Natural killer cell (primary cell): ENCODE measurements around the gene CALU. TPM values are rescaled to one million over a fixed set of nuclear protein-coding genes. Genes with fewer than 3 reads are reported as not detected.

Source experiments
- ATAC-seq, 3 donors: fragments of 150-1000 bp in 2 of 3; fragments of 200-7000 bp in 1 of 3; cut with Tn5 transposase; 1 replicate in 1 of 3; 2 replicates in 2 of 3; pipeline ENCODE4 v1.10.0; 2021; ENCODE audit warnings: mild to moderate bottlenecking in 2 of 3, moderate library complexity in 2 of 3
- DNase-seq, 2 donors: peaks; one replicate each; pipeline versions ENCODE4 v3.0.0 to v3.0.0-alpha.2; 2013 to 2021; ENCODE audit warnings: mixed read lengths in 1 of 2
- H3K27ac ChIP-seq: one replicate; pipeline ENCODE4 v1.5.1; 2013; ENCODE audit warnings: mild to moderate bottlenecking, low read length
- H3K27me3 ChIP-seq: one replicate; pipeline ENCODE4 v1.6.1; 2013; ENCODE audit warnings: low read length; ENCODE audit not compliant: control insufficient read depth, insufficient read depth
- H3K36me3 ChIP-seq: one replicate; pipeline ENCODE4 v1.6.1; 2013; ENCODE audit warnings: low read length; ENCODE audit not compliant: control insufficient read depth, insufficient read depth
- H3K4me1 ChIP-seq: one replicate; pipeline ENCODE4 v1.6.1; 2013; ENCODE audit warnings: low read length; ENCODE audit not compliant: control insufficient read depth, insufficient read depth
- H3K4me3 ChIP-seq: one replicate; pipeline ENCODE4 v1.5.1; 2013; ENCODE audit warnings: low read length
- H3K9me3 ChIP-seq: one replicate; pipeline ENCODE4 v1.6.1; 2013; ENCODE audit warnings: low read length; ENCODE audit not compliant: control insufficient read depth, insufficient read depth
- H3K27ac Mint-ChIP-seq, 2 donors: one replicate each; pipeline ENCODE4 v1.8.0; 2022; ENCODE audit warnings: mild to moderate bottlenecking in 2 of 2, mixed read lengths in 2 of 2, moderate library complexity in 1 of 2
- H3K27me3 Mint-ChIP-seq, 2 donors: one replicate each; pipeline ENCODE4 v1.8.0; 2022; ENCODE audit warnings: low read depth in 2 of 2, mixed read lengths in 2 of 2
- H3K36me3 Mint-ChIP-seq: one replicate; pipeline ENCODE4 v1.8.0; 2022; ENCODE audit warnings: mixed read lengths
- H3K4me1 Mint-ChIP-seq, 2 donors: one replicate each; pipeline ENCODE4 v1.8.0; 2022; ENCODE audit warnings: mixed read lengths in 2 of 2
- H3K4me3 Mint-ChIP-seq: one replicate; pipeline ENCODE4 v1.8.0; 2022; ENCODE audit warnings: mild to moderate bottlenecking, moderate library complexity, mixed read lengths
- H3K9me3 Mint-ChIP-seq, 2 donors: one replicate each; pipeline ENCODE4 v1.8.0; 2022; ENCODE audit warnings: mixed read lengths in 2 of 2
- WGBS: methylation state at CpG from one replicate; pipeline ENCODE4 v1.1.7; 2013; ENCODE audit warnings: missing lambda C conversion rate; ENCODE audit not compliant: insufficient coverage; 5-methylcytosine and 5-hydroxymethylcytosine counted together
- intact Hi-C: fragments of 100-400 bp; cut with micrococcal nuclease; formaldehyde crosslinking; loops from one replicate; pipeline ENCODE4 v1.14.2; 2022
- total RNA-seq, 4 donors: library from RNA; stranded (reverse); fragments of 120-200 nt in 1 of 4; gene quantifications; one replicate each; pipeline versions ENCODE4 v1.2.3 to v1.2.4, GENCODE V29; 2013 to 2022
- TF ChIP-seq, protein P1 (sequence below): fragments of 200-600 bp; IDR thresholded peaks from one replicate; pipeline ENCODE4 v1.8.0; 2022; ENCODE audit warnings: antibody characterized with exemption

Gene CALU
- total RNA-seq, 3 donors from 2014 or later (not counting 1 experiment from before 2014, with no cell fraction given): 25.9 to 31.7 (median 27.6) TPM

DNA sequence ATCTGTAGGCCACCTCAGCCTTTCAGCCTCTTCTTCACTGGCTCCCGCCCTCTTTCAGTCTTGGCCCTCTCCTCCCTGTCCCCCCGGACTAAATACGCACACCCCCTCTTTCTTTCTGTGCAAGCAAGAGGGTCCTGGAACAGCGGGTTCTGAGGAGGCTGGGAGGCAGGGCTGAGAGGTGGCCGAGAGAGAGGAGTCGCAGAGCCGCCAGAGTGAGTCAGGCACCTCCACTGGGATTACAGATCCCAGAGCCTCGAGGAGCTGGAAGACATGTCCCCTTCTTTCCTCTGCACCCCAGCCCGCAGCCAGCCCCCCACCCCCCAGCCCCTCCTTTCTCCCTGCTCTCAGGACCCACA is 52.8 kb downstream of the CALU start:
- Histone ChIP-seq H3K4me1 (peaks cover 18% of the 10 kb centered on the region), H3K36me3 (peaks cover 2% of the 10 kb centered on the region), H3K27ac (no peak overlapping the region), H3K4me3 (peak overlapping the region; percentile 88), H3K9me3 (no peaks in the 10 kb centered on the region), H3K27me3 (no peaks in the 10 kb centered on the region)
- Mint-ChIP-seq H3K4me3 (peak overlapping the region; percentile 92), H3K27me3 (no peaks in the 10 kb centered on the region), H3K4me1 (peaks cover 3 to 14% of the 10 kb centered on the region in 2 donors), H3K27ac (peak overlapping the region in 1 of 2 donors; percentile 83), H3K36me3 (no peaks in the 10 kb centered on the region), H3K9me3 (no peaks in the 10 kb centered on the region)
- 66% methylated on average over 7 of the region's 9 CpGs for WGBS
- TF ChIP-seq, protein P1, sequence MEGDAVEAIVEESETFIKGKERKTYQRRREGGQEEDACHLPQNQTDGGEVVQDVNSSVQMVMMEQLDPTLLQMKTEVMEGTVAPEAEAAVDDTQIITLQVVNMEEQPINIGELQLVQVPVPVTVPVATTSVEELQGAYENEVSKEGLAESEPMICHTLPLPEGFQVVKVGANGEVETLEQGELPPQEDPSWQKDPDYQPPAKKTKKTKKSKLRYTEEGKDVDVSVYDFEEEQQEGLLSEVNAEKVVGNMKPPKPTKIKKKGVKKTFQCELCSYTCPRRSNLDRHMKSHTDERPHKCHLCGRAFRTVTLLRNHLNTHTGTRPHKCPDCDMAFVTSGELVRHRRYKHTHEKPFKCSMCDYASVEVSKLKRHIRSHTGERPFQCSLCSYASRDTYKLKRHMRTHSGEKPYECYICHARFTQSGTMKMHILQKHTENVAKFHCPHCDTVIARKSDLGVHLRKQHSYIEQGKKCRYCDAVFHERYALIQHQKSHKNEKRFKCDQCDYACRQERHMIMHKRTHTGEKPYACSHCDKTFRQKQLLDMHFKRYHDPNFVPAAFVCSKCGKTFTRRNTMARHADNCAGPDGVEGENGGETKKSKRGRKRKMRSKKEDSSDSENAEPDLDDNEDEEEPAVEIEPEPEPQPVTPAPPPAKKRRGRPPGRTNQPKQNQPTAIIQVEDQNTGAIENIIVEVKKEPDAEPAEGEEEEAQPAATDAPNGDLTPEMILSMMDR: no peak
- no peak for DNase-seq
- intact Hi-C loops: loop anchor here (2.0 kb wide), 1 partner anchor 53 kb away; the partner anchor contains the start of gene CALU
- no peak for ATAC-seq

DNA sequence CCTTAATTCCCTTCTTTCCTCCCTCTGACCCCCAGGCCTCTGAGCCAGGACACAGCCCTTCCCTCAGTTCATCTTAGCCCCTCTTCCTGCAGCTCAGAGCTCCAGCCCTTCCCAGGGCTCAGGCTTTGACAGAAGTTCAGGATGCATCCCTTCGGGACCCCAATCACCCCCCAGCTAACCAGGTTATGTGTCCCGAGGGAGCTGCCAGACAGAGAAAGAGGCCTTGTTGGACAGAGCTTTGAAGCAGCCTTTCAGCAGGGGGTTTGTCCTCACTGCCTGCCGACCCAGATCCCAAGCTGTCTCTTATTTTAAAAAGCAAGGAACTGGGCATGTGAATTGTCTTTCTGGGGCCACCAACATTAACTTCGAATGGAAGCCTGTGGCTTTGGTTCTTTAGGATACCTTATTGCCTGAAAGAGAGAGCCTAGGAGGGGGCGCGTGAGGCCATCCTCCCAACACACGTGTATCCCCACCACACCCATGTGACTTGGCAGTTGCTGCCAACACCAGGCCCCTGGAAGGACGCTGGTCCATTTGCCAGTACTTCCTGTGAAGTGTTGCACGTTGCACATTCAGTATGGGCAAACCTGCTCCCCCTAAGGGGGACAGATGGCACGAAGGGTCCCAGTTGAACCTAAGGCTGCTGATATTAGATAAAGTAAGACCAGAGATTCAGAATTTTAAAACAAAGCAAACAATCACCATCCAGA is 53.5 kb downstream of the CALU start:
- 68% methylated on average over 9 of the region's 10 CpGs for WGBS
- intact Hi-C loops: no loop called here
- no peaks in the 10 kb centered on the region for H3K9me3 ChIP-seq
- no peaks in the 10 kb centered on the region for H3K36me3 Mint-ChIP-seq
- peaks cover 2% of the 10 kb centered on the region for H3K36me3 ChIP-seq
- DNase-seq (peak in 1 of 2 donors; percentile 16), ATAC-seq (no peak)
- peaks cover 3 to 14% of the 10 kb centered on the region in 2 donors for H3K4me1 Mint-ChIP-seq
- H3K27me3 Mint-ChIP-seq: no peaks in the 10 kb centered on the region
- no peaks in the 10 kb centered on the region for H3K9me3 Mint-ChIP-seq
- H3K4me3 Mint-ChIP-seq: peak overlapping the region; percentile 66
- TF ChIP-seq, protein P1: no peak
- no peak overlapping the region for H3K27ac Mint-ChIP-seq
- H3K27ac ChIP-seq: no peak overlapping the region
- H3K4me1 ChIP-seq: peaks cover 18% of the 10 kb centered on the region
- no peak overlapping the region for H3K4me3 ChIP-seq
- H3K27me3 ChIP-seq: no peaks in the 10 kb centered on the region

DNA sequence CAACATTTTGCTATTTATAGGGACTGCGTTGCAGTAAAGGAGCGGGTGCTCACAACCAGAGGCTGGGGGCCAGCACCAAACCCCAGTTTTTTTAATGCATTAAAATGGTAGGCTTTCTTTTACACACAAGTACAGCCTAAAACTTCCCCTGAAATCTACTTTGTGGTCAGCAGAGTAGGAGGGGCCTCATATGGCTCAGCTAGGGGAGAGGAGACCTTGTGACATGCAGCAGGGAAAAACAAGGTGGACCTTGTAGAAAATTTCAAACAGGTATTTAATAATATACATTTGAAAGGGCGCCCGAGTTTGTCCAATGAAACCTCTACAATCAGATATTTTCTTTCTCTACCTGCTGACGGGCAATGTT is 54.0 kb downstream of the CALU start:
- Mint-ChIP-seq H3K9me3 (no peaks in the 10 kb centered on the region), H3K36me3 (no peaks in the 10 kb centered on the region), H3K4me1 (peaks cover 3 to 14% of the 10 kb centered on the region in 2 donors), H3K4me3 (peak overlapping the region; percentile 66), H3K27ac (no peak overlapping the region), H3K27me3 (no peaks in the 10 kb centered on the region)
- Histone ChIP-seq H3K9me3 (no peaks in the 10 kb centered on the region), H3K27ac (no peak overlapping the region), H3K4me3 (no peak overlapping the region), H3K27me3 (no peaks in the 10 kb centered on the region), H3K4me1 (peaks cover 18% of the 10 kb centered on the region), H3K36me3 (peaks cover 2% of the 10 kb centered on the region)
- 100% methylated on average over 1 of the region's 5 CpGs for WGBS
- DNase-seq (no peak), ATAC-seq (no peak)
- TF ChIP-seq, protein P1: no peak
- intact Hi-C loops: no loop called here

DNA sequence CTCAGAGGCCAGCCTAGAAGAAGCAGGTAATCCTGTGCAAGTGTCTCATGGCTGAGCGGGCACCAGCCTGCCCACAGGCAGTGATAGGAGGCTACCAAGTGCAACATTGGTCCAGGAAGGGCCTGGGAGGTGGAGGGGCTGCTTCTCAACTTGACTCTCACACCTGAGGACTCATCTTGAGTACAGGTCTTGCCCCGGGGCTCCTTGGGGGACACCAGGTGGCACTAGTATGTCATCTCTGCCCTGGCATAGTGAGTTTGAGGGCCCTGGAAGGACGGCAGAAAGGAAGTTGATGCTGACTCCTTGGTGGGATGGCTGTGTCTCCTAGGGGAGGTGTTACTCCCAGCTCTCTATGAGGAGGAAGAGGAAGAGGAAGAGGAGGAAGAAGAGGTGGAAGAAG is 54.9 kb downstream of the CALU start:
- Histone ChIP-seq H3K27ac (no peak overlapping the region), H3K36me3 (peaks cover 2% of the 10 kb centered on the region), H3K9me3 (no peaks in the 10 kb centered on the region), H3K27me3 (no peaks in the 10 kb centered on the region), H3K4me3 (no peak overlapping the region), H3K4me1 (peaks cover 18% of the 10 kb centered on the region)
- intact Hi-C loops: no loop called here
- DNase-seq (peak in 1 of 2 donors; percentile 50), ATAC-seq (no peak)
- Mint-ChIP-seq H3K4me1 (peaks cover 3 to 14% of the 10 kb centered on the region in 2 donors), H3K36me3 (no peaks in the 10 kb centered on the region), H3K27ac (no peak overlapping the region), H3K27me3 (no peaks in the 10 kb centered on the region), H3K9me3 (no peaks in the 10 kb centered on the region), H3K4me3 (no peak overlapping the region)
- 51% methylated on average over 3 of the region's 3 CpGs for WGBS
- TF ChIP-seq, protein P1: no peak
